ENCODE data around the gene CCDC192.
A peak's percentile ranks its signal among the peaks of the same experiment; 100 is the strongest.

CCDC192 gene

DNA sequence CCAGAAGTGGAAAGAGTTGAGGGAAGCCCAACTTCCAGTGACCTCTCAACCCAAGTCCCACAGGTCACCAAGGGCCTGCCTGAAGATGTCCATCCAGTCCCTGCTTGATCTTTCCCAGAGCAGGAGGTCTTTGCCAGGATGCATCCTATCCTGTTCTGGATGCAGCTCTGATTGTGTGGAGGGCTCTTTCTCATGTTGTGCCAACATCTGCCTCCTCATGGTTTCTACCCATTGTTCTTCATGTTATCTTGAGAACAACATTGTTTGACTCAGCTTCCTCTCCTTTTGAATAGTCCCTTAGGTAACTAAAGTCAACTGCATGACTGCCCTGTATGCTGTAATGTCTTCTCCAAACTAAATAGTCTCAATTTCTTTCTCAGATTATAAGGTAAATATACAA, 169.3 kb downstream of the CCDC192 start:
- no peak for DNase-seq (ENCODE audit: extremely low read depth in 1 of 2, low read depth in 1 of 2)

DNA sequence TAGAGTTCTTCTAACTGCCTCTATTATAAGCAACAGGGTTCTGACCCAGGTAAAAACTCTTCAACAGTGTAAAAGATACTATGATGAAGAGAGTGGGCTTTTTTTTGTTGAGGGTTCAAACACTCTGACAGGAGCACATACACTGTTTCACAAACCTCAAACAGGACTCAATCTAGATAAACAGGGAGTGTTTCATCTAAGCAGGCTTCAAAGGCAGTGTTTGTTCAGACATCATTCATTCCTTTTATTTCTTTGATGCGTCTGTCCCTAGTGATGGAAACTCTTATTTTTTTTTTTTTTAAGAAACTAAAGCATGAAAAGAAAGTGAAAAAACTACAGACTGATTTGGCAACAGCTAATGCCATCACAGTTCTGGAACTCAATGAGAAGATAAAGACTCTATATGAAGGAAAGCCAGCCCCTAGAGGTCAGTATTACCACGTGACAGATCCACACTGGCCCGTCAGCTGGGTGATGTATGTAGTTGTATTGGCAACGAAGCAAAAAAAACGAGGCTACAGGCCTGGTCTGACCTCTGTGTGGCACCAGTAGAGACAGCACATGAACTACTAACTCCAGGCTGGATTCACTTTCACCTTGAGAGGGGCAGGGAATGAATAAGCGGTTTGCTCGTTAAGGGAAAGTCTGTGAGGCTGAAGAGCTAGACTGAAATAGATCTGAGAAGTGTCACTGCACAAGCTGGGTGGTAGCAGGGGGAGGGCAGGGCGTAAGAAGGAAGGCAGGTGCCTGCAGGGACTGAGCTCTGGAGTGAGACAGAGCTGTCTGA, 172.2 kb downstream of the CCDC192 start:
- peak in 1 of 2 donors; percentile 19 for DNase-seq (ENCODE audit: extremely low read depth in 1 of 2, low read depth in 1 of 2)

DNA sequence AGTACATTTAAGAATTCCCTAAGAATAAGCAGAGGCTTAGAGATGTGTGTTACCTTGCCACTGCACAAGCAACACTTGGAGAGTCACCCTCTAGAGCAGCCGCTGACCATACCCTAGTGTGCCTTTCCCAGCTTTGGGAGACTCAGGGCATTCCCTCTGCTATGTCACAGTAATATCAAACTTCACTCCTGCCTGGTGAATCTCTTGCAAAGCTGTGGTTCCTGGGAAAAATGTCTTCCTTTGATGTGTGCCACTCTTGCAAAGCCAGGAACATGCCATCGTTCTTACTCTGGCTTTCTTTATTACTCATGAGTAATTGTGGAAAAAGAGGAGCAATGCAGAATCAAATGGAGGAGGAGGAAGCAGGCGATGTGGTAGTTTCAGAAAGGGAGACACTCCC, 173.2 kb downstream of the CCDC192 start:
- DNase-seq (ENCODE audit: extremely low read depth in 1 of 2, low read depth in 1 of 2), result no peak

DNA sequence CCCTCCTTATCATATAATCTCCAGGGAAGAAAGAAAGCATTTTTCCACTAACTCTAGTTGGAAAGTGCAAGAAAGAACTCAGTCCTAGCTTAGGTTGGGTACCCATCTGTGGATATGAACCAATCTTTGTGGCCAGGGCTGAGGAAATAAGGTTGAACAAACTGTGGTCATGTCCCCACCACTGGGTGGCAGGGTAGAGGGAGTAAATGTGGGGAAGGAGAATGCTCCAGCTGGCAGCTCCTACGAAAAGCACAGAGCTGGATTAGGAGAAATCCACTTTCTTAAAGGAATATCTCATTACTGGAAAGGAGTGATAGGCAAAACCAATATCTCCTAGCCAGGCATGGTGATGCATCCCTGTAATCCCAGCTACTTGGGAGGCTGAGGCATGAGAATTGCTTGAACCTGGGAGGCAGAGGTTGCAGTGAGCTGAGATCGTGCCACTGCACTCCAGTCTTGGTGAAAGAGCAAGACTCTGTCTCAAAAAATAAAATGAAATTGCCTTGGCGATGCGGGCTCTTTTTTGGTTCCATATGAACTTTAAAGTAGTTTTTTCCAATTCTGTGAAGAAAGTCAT, 175.1 kb downstream of the CCDC192 start:
- no peak for DNase-seq (ENCODE audit: extremely low read depth in 1 of 2, low read depth in 1 of 2)

DNA sequence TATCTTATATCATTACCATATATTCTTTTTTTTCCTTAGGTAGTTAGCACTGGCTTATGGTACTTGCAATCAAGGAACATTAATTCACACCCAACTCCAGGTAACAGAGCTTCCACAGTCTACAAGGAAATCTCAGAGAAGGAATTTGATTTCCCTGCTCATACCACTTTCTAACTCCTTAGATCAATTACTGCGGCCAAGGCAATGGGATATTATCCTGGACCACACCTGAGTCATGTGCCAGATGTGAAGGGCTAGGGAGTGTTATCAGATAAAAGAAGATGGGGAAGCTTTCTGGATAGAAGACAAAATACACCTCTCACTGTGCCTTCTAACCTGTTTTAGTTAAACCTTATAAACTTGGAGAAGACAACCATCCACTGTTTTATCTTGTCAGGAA, 181.2 kb downstream of the CCDC192 start:
- DNase-seq (ENCODE audit: extremely low read depth in 1 of 2, low read depth in 1 of 2), result no peak

DNA sequence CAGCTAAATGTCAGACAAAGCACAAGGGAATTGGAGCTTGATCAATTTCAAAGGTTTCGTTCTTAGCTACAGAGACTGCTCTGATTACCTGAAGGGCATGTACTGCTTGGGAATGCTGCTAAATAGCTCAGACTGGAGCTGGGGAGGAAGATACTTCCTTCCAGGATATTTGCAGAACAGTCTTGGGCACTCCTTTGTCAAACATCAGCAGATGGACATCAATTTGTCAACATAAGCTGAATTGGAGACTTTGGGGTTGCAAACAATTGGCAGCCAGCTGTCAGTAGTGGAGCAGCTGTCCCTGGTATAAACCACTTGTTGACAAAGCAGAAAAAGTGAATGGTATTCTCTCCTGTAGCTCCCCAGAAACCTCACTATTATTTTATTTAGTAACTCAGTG, 182.0 kb downstream of the CCDC192 start:
- no peak for DNase-seq (ENCODE audit: extremely low read depth in 1 of 2, low read depth in 1 of 2)

DNA sequence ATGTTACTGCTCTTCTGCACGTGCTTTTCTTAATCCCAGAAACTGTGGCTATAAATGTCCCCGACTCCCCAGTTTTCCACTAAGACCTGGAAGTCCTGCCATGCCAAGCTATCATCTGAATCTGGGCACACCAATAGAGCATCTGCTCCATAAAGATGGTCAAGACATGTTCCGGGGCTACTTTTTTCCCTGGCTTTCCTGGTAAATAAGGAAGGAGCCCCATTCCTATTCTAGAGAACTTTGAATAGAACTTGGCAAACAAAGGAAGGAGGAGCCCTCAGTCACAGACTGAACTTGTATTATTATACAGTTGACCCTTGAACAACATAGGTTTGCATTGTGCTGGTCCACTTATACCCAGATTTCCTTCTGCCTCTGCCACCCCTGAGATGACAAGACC, 182.9 kb downstream of the CCDC192 start:
- no peak for DNase-seq (ENCODE audit: extremely low read depth in 1 of 2, low read depth in 1 of 2)

DNA sequence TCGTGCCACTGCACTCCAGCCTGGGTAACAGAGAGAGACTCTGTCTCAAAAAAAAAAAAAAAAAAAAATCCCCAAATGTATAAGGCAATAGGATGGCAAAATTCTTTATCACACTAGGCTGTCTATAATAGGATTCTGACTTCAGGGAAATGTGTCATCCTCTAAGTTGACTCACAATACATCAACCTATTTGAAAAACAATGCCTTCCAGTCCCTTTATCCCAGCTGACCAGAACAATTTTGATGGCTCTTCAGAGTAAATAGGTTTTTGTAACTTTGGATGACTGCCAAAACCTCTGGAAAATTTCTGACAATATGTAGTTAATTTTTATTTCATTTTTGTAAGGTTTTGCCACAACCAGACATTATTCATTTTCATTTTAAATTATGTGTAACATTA, 184.1 kb downstream of the CCDC192 start:
- no peak for DNase-seq (ENCODE audit: extremely low read depth in 1 of 2, low read depth in 1 of 2)

DNA sequence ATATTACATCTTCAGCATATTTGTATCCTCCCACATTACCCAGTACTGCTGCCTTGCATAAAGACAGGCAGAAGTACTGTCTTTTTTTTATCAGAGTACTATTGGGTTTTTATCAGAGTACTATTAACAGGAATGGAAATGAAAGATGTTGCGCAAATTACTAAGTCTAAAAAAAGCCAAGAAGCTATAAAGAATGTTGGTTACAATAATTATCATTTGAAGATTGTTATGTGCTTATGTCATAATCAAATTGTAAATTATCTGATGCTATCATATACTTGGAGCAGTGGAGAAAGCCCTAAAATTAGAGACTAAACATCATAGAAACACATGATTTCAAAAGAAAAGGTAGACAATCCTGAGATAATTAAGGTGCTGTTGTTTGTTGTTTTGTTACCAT, 188.8 kb downstream of the CCDC192 start:
- DNase-seq (ENCODE audit: extremely low read depth in 1 of 2, low read depth in 1 of 2), result no peak

DNA sequence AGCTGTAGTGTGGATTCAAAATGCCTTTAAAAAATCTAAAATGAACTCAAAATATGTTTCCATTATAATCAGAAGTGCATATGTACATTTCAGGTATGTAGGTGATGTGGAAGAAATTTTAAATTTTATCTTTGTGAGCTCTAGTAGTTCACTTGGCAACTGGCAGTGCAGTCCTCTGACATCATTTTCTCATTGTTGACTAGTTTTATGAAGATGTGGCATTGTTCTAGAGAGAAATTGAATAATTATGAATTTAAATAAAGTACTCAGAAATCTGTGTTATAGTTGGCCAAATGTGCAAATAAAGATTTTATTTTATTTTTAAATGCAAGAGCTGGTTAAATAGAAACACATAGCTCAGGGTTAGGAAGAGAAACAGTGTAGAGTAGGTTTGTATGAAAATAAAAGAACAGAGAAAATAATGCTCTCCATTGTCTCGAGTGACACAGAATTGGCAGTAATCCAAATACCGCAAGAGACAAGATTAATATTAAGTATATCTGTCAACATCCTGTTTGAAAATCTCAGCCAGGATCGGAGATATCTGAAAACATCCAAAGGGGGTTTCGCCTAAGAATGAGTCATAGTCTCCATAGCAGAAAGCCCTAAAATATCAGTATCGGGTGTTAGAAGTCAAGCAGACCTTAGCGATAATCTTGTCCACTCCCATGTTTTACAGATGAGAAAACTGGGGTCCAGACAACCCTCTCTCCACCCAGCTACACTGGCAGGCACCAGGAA, 189.4 kb downstream of the CCDC192 start:
- DNase-seq (ENCODE audit: extremely low read depth in 1 of 2, low read depth in 1 of 2), result no peak

DNA sequence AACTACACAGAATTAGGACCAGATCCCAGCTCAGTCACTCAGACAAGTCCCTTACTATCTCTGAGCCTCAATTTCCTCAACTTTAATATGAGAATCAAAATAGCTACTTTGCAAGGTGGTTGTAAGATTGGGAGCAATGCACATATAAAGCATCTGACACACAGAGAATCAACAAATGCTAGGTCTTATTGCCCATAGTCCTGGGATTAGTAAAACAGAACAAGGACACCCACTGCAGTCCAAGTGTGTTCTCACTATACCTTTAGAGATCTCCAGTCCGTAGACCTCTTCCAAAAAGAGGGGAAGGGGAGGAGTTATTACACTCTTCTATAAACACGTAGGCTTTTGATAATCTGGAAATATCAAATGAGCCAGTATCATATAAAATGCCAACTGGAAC, 190.0 kb downstream of the CCDC192 start:
- DNase-seq (ENCODE audit: extremely low read depth in 1 of 2, low read depth in 1 of 2), result no peak

DNA sequence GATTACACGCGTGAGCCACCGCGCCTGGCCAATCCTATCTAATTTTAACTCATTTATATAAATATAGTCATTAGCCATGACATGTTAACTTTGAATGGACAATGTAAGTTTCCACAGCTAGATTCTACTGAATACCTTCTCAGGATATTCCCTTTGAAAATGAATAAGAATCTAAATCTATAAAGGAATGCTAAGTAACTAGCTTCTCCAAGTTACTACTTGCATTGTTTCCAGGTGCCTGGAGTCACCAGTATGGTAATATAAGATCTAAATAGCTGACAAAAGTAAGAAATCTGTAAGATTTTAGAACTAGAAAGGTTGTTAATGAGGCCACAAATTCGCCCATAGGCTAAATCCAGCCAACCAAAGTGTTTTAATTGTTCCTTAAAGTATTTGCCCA, 191.3 kb downstream of the CCDC192 start:
- DNase-seq (ENCODE audit: extremely low read depth in 1 of 2, low read depth in 1 of 2), result no peak

DNA sequence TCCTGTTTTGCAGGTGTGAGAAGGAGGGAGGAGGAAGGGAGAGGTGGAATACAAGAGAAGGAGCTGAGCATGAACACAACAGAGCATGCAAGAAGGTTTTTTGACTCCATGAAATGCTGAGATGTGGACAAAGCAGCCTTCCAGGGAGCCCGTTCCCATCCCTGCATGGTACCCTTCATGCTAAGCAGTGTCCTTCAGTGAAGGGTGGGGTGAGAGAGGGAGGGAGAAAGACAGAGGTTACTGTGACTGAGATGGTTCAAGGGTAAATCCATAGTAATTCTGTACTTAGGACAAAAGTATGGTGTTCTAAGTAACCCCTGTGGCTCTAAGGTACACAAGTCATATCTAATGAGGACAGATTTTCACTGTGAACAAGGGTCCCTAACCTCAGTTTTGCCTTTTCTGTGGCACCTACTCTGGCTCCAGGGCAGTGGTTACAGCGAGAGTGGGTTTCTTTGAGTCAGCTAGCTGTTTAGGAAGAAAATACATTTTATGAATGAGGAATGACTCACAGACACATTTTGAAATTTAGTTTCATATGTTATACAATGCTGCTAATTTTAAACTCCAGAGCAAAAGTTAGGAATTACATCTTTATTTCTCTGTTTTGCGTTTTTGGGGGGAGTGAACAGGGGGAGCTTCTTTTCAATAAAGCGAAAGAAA, 195.5 kb downstream of the CCDC192 start:
- DNase-seq (ENCODE audit: extremely low read depth in 1 of 2, low read depth in 1 of 2), result peak in 1 of 2 donors; percentile 21

DNA sequence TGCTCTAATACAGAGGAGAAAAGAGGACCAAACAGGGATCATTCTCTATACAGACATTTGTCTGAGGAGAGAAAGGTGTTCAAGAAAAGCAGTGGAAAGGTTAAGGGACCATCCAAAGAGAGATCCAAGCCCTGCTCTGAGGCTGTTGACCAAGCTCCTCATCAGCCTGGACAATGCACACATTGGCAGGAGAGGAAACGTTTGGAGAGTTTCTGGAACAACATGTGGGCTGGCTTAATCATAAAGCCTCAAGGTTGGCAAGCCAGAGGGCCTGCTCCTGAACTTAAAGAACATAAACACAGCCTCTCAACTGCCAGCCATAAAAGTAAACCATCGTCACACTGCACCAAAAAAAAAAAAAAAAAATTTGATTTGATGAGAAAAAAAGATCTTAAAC, 196.0 kb downstream of the CCDC192 start:
- no peak for DNase-seq (ENCODE audit: extremely low read depth in 1 of 2, low read depth in 1 of 2)

DNA sequence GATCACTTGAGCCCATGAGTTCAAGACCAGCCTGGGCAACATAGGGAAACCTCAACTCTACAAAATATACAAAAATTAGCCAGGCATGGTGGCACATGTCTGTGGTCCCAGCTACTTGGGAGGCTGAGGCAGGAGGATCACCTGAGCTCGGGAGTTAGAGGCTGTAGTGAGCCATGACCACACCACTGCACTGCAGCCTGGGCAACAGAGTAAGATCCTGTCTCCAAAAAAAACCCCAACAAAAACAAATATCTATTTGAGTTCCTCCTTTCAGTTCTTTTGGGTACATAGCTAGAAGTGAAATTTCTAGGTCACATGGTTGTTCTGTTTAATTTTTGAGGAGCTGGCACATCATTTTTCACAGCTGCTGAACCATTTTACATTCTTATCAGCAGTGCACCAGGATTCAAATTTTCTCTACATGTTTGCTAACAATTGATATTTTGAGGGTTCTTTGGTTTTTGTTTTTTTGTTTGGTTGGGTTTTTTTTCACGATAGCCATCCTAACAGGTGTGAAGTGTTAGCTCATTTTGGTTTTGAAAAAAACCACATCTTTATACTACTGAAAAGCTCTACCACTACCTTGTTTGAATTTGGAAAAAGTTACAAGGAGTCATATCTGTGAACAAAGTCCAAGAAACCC, 203.5 kb downstream of the CCDC192 start:
- no peak for DNase-seq (ENCODE audit: extremely low read depth in 1 of 2, low read depth in 1 of 2)

DNA sequence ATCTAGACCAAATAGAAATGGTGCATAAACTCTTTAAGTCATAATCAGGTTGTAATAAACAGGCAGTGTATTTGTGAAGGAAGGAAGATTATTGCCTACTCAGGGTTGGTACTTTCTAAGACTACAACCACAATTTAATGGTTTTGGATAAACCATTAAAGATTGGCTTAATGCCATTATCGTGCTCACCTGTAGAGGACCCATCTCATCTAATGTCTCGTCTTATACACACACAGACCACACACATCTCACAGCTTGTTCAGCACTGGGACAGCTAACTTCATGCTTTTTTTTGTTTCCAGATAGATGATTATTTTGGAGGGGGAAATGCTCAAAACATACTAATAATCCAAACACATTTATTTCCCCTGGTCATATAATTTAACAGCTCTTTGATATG, 204.7 kb downstream of the CCDC192 start:
- DNase-seq (ENCODE audit: extremely low read depth in 1 of 2, low read depth in 1 of 2), result no peak

DNA sequence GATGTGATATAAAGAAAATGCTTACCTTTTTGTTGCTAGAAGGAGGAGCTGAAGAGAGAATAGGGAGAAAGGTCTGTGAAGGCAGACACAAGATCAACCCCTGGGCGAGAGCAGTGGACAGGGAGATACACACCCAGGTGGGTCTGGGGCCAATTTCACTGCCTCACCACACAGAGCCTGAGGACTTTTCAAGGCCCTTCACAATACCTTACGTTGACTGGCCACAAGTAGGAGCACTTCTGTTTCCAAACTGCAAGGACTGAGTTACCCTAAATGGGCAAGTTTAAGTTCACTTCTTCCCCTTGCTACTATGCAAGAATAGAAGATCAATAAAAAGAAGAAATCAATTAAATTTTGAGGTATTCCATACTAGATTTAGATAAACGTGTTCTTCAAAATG, 205.9 kb downstream of the CCDC192 start:
- DNase-seq (ENCODE audit: extremely low read depth in 1 of 2, low read depth in 1 of 2), result no peak

DNA sequence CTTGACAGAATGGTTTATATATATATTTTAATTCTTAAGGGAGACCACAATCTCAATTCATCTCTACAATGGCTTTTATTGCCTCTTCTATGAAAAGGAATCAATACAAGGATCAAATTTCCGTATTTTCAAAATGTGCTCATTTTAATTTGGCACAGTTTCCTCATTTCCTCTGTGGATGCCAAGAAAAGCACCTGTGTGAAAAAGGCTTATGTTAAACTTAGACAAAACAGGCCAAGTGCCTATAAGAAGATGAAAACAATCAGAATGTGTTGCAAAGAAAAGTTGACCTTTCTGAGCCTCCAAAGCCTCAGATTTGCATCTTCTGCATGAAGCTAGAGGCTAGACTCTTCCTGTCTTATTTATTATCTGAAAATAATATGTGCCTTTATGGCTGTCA, 206.6 kb downstream of the CCDC192 start:
- no peak for DNase-seq (ENCODE audit: extremely low read depth in 1 of 2, low read depth in 1 of 2)

DNA sequence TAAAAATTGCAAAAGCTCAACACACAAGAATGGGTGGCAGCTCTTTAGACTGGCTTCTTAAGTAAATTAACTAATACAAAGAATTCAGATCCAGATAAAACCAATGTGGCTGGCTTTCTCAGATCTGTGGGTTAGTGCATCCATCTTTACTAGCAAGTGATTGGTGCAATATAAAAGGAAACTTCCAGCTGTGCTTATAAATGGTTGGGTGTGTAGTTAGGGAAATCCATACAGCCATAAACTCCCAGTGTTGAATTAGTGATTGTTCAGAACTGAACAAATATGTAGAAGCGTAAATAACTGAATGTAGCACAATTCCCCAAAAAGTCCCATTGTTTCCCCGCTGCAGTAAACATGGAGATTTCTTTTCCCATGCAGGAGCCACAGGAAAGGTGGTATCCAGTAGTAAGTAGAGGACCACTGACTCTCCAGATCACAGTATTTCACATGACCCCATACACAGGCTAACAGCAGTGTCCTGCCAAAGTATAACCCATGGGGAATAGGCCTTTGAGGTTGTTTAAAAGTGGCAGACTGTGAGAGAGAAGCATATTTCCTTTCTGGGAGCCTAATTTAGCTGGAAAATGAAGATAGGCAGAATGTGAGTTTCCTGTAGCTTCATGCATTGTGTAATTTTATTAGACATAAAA, 207.2 kb downstream of the CCDC192 start:
- no peak for DNase-seq (ENCODE audit: extremely low read depth in 1 of 2, low read depth in 1 of 2)

DNA sequence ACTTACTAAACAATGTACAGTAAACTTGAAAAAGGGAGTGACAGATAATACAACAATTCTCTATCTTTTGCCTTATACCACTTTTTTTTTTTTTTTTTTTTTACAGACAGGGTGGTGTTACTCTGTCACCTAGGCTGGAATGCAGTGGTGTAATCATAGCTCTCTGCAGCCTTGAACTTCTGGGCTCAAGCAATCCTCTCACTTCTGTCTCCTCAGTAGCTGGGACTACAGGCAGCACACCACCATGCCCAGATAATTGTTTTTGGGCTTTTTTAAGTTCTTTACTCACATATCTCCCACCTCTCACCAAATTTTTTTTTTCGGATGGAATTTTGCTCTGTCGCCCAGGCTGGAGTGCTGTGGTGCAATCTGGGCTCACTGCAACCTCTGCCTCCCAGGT, 208.4 kb downstream of the CCDC192 start:
- no peak for DNase-seq (ENCODE audit: extremely low read depth in 1 of 2, low read depth in 1 of 2)

DNA sequence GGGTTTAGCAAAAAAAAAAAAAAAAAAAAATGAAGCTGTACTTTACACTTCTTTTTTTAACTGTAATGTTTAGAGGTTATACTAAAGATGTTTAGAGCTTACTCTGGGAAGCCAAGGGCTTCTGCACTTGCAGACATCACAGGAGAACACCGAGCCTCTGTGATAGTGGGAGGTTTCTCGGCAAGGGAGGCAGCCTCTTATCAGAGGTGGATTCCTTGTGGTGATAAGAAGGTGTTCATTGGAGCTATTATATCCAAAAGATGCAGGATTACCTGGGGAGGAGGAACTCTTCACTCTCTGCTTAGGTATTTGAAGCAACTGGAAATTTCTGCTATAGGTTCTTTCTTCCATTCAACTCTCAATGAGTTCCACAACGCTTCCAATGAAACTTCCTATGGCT, 209.2 kb downstream of the CCDC192 start:
- no peak for DNase-seq (ENCODE audit: extremely low read depth in 1 of 2, low read depth in 1 of 2)

All from stimulated activated CD8-positive, alpha-beta memory T cell treated with anti-CD3 and anti-CD28 coated beads, Interleukin-7, amount 100 ng/mL, for 48 hours (primary cell).